Vagina (tissue), 2 donors: ENCODE measurements around the gene CCDC60. TPM values are rescaled to one million over a fixed set of nuclear protein-coding genes. Genes with fewer than 3 reads are reported as not detected.

Experiments
- DNase-seq, 2 donors: peaks; one replicate each; pipeline ENCODE4 v3.0.0-alpha.2; 2017; ENCODE audit errors: extremely low spot score in 2 of 2
- H3K27ac ChIP-seq: fragments of 200-600 bp; sonication (generic); one replicate; pipeline ENCODE4 v1.5.1; 2019
- H3K27me3 ChIP-seq: fragments of 200-600 bp; sonication (generic); one replicate; pipeline ENCODE4 v1.5.1; 2019
- H3K36me3 ChIP-seq, 2 donors: fragments of 200-600 bp; sonication (generic); one replicate each; pipeline ENCODE4 v1.5.1; 2017 to 2019
- H3K4me1 ChIP-seq: fragments of 200-600 bp; sonication (generic); one replicate; pipeline ENCODE4 v1.5.1; 2019
- H3K4me3 ChIP-seq, 2 donors: fragments of 200-600 bp; sonication (generic); 1 replicate in 1 of 2; 2 replicates in 1 of 2; pipeline ENCODE4 v1.5.1; 2016 to 2019
- H3K9me3 ChIP-seq: fragments of 200-600 bp; sonication (generic); one replicate; pipeline ENCODE4 v1.5.1; 2019
- POLR2A ChIP-seq, 2 donors: fragments of 450-650 bp; IDR thresholded peaks; one replicate each; pipeline ENCODE4 v1.6.1; 2017; ENCODE audit warnings: antibody characterized with exemption in 2 of 2, mild to moderate bottlenecking in 2 of 2, moderate library complexity in 2 of 2
- POLR2AphosphoS5 ChIP-seq, 2 donors: sonication (generic); formaldehyde crosslinking; IDR thresholded peaks; one replicate each; pipeline ENCODE4 v1.9.0; 2017; ENCODE audit warnings: antibody characterized with exemption in 2 of 2, mild to moderate bottlenecking in 2 of 2, low read depth in 1 of 2; ENCODE audit not compliant: insufficient read depth in 1 of 2
- intact Hi-C: fragments of 100-400 bp; cut with DNase I; formaldehyde crosslinking; loops from one replicate; pipeline ENCODE4 v1.15.1; 2023
- total RNA-seq: library from RNA; depleted of rRNA; stranded (reverse); fragments of >200 nt; gene quantifications from one replicate; pipeline ENCODE4 v1.2.3, GENCODE V29; 2016
- TF ChIP-seq, protein P1 (sequence below), 3 experiments: fragments of 450-650 bp in 2 of 3; fragments of 200-600 bp in 1 of 3; sonication (generic) in 1 of 3; IDR thresholded peaks; one replicate each; pipeline ENCODE4 v1.5.1; 2017 to 2019; ENCODE audit warnings: antibody characterized with exemption in 3 of 3, mild to moderate bottlenecking in 2 of 3, moderate library complexity in 2 of 3

The CCDC60 gene, protein sequence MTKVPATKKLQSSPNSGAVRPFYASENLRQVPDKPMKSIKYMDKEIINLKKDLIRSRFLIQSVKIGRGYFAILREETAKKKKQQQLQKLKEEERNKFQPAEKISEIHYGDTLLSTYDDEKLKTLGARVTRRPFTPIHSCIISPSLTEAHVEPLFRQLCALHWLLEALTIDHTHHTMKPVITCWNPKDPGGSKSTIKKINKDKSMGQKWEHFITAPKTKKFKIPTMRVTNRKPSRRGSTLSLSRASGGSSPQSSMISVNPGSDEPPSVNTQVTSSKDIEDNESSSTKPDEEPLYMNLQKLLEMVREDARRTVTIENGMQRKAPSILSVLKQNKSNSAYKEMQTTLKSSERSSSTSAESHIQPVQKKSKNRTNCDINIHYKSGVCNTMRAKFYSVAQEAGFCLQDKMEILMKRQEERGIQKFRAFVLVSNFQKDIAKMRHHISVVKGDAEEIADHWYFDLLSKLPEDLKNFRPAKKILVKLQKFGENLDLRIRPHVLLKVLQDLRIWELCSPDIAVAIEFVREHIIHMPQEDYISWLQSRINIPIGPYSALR
- not detected for total RNA-seq

DNA sequence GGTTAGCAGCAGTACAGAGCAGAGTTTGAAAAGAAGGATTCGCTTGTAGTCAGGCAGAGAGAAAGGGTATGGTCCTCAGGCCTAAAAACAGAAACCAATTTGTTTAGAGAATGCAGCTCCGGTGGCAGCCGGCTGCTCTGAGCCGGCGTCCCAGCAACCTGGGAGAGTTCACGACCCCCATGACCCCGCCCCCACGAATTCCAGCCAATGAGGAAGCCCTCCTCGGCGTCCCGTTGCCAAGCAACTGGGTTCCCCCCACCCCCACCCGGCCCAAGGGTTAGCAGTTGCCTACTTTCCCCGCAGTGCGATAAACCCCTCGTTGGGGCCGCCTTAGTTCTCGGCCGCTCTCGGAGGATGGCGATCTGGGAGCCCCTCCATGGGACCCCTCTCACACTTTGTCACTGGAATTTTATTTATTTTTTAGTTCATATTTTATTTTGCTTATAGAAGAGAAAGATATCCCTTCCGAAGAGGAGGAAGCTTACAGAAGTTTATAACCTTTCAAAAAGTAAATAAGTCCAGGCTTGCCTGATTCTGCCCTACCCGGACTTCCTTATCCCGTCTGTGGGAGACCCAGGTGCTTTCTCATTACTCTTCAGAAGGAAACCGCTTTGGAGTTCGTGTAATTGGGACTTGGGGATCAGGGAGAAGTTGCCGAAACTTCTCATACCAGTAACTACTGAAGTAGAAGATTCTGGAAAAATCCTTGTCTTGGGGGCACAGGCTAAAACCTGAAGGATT, at the start of gene CCDC60:
CCDC60 (plus strand) TSS at position 300 of the 741 bp plus-strand sequence. CDS start 448 bp downstream, outside the sequence.
- no peaks in the 10 kb centered on the region for H3K27me3 ChIP-seq
- DNase-seq = no peak
- intact Hi-C loops = no loop called here
- no peak within 1 kb of the TSS for H3K27ac ChIP-seq
- H3K4me1 ChIP-seq = no peaks in the 10 kb centered on the region
- no peaks in the 10 kb centered on the region for H3K36me3 ChIP-seq
- no peaks in the 10 kb centered on the region for H3K9me3 ChIP-seq
- no peak for TF ChIP-seq POLR2A (IDR thresholded peaks at IDR 0.05)
- no peak for TF ChIP-seq POLR2AphosphoS5 (IDR thresholded peaks at IDR 0.05; ENCODE audit: insufficient read depth in 1 of 2, low read depth in 1 of 2)
- H3K4me3 ChIP-seq = no peak within 1 kb of the TSS

- Histone ChIP-seq H3K4me3 (no peak overlapping the region), H3K9me3 (no peaks in the 10 kb centered on the region), H3K27me3 (no peaks in the 10 kb centered on the region), H3K27ac (no peak overlapping the region), H3K4me1 (no peaks in the 10 kb centered on the region), H3K36me3 (no peaks in the 10 kb centered on the region)
- no peak for DNase-seq
- TF ChIP-seq, protein P1, sequence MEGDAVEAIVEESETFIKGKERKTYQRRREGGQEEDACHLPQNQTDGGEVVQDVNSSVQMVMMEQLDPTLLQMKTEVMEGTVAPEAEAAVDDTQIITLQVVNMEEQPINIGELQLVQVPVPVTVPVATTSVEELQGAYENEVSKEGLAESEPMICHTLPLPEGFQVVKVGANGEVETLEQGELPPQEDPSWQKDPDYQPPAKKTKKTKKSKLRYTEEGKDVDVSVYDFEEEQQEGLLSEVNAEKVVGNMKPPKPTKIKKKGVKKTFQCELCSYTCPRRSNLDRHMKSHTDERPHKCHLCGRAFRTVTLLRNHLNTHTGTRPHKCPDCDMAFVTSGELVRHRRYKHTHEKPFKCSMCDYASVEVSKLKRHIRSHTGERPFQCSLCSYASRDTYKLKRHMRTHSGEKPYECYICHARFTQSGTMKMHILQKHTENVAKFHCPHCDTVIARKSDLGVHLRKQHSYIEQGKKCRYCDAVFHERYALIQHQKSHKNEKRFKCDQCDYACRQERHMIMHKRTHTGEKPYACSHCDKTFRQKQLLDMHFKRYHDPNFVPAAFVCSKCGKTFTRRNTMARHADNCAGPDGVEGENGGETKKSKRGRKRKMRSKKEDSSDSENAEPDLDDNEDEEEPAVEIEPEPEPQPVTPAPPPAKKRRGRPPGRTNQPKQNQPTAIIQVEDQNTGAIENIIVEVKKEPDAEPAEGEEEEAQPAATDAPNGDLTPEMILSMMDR (IDR thresholded peaks at IDR 0.05) = no peak
- TF ChIP-seq POLR2A (IDR thresholded peaks at IDR 0.05) = no peak
- no peak for TF ChIP-seq POLR2AphosphoS5 (IDR thresholded peaks at IDR 0.05; ENCODE audit: insufficient read depth in 1 of 2, low read depth in 1 of 2)
- intact Hi-C loops = no loop called here
Observed at GRCh38 chr12:119288576-119288975, 46.0 kb upstream of the CCDC60 start.

- Histone ChIP-seq H3K27ac (no peak overlapping the region), H3K4me1 (no peaks in the 10 kb centered on the region), H3K9me3 (no peaks in the 10 kb centered on the region), H3K4me3 (no peak overlapping the region), H3K27me3 (no peaks in the 10 kb centered on the region), H3K36me3 (no peaks in the 10 kb centered on the region)
- no peak for DNase-seq
- intact Hi-C loops = no loop called here
- TF ChIP-seq POLR2AphosphoS5 (IDR thresholded peaks at IDR 0.05; ENCODE audit: insufficient read depth in 1 of 2, low read depth in 1 of 2) = no peak
- TF ChIP-seq, protein P1 (IDR thresholded peaks at IDR 0.05) = no peak
- TF ChIP-seq POLR2A (IDR thresholded peaks at IDR 0.05) = no peak
Observed at GRCh38 chr12:119292893-119293630, 41.5 kb upstream of the CCDC60 start.

DNA sequence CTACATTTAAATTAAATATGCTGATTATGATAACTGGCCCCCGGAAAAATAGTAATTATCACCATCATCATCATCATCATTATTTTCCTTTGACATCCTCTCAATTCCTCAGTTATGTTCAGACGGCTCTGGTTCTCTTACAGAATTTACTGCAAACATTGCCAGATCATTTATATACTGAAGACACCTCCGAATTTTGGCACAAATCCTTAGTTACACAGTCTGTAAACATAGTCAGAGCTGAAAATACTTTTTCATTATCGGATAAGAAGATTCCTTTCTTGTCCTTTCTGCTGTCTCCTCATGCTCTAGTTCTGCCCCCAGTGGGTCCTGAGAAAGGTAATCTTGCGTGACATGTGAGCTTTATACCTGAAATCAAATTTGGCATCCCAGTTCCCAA, 40.3 kb upstream of the CCDC60 start:
- no peaks in the 10 kb centered on the region for H3K4me1 ChIP-seq
- intact Hi-C loops = no loop called here
- H3K9me3 ChIP-seq = no peaks in the 10 kb centered on the region
- no peak for DNase-seq
- no peak overlapping the region for H3K4me3 ChIP-seq
- H3K27me3 ChIP-seq = no peaks in the 10 kb centered on the region
- no peaks in the 10 kb centered on the region for H3K36me3 ChIP-seq
- TF ChIP-seq POLR2AphosphoS5 (IDR thresholded peaks at IDR 0.05; ENCODE audit: insufficient read depth in 1 of 2, low read depth in 1 of 2) (no peak), POLR2A (IDR thresholded peaks at IDR 0.05) (no peak)
- TF ChIP-seq, protein P1 (IDR thresholded peaks at IDR 0.05) = no peak
- no peak overlapping the region for H3K27ac ChIP-seq

- no peak for DNase-seq
- no peak overlapping the region for H3K4me3 ChIP-seq
- no peak overlapping the region for H3K27ac ChIP-seq
- TF ChIP-seq POLR2AphosphoS5 (IDR thresholded peaks at IDR 0.05; ENCODE audit: insufficient read depth in 1 of 2, low read depth in 1 of 2) (no peak), POLR2A (IDR thresholded peaks at IDR 0.05) (no peak)
- TF ChIP-seq, protein P1 (IDR thresholded peaks at IDR 0.05) = no peak
- no peaks in the 10 kb centered on the region for H3K27me3 ChIP-seq
- H3K4me1 ChIP-seq = no peaks in the 10 kb centered on the region
- H3K9me3 ChIP-seq = no peaks in the 10 kb centered on the region
- intact Hi-C loops = no loop called here
- no peaks in the 10 kb centered on the region for H3K36me3 ChIP-seq
Observed at GRCh38 chr12:119296535-119296934, 38.0 kb upstream of the CCDC60 start.
